GM12801 (cell line): Measurements from ENCODE around the gene RABGAP1.

Experiments used
- CTCF ChIP-seq: IDR thresholded peaks from one replicate; pipeline ENCODE4 v1.5.1; 2011; ENCODE audit warnings: control low read depth; ENCODE audit not compliant: insufficient read length; ENCODE audit errors: extremely low read depth

The RABGAP1 gene

GRCh38 chr9:123016631-123017030 lies 75.8 kb downstream of the RABGAP1 start:
- no peak for TF ChIP-seq CTCF

GRCh38 chr9:123020796-123021195 lies 80.0 kb downstream of the RABGAP1 start:
- TF ChIP-seq CTCF: no peak

DNA sequence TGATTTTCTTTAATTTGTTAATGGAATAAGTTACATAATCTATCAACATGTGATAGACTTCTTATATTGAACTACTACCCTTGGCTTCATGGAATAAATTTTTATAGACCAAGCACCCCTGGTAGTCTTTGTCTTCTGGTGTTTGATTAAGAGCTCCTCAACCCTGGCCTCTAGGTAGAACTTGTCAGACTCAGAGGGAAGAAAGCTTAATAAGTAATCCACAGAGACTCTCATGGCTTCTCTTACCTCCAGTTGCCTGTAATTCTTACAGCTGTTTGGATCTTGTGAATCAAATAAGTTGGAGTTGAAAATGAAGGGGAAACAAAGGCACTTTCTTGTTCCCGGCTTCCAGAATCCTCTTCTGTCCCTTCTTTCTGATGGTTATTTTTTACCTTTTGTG lies 85.6 kb downstream of the RABGAP1 start:
- no peak for TF ChIP-seq CTCF

- TF ChIP-seq CTCF: no peak
Measured at GRCh38 chr9:123027517-123027916, 86.7 kb downstream of the RABGAP1 start.

DNA sequence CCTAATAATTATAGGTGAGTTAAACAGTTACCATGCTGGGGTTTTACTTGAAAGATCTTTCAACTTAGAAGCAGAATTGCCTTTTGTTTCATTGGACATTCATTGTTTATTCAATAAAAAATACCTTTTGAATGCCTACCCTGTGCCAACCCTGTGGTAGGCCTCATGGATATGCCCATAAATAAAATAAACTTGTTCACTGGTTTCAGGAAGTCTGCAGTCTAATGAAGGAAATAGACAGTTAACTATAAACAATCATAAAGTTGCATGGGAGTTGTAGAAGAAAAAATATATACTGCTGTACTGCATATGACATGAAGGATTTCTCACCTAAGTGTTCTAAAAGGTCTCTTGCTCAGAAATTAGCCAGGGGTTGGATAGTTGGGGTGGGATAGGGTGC lies 87.3 kb downstream of the RABGAP1 start:
- no peak for TF ChIP-seq CTCF

GRCh38 chr9:123028973-123029372 lies 88.2 kb downstream of the RABGAP1 start:
- no peak for TF ChIP-seq CTCF

- no peak for TF ChIP-seq CTCF
Measured at GRCh38 chr9:123031963-123032362, 91.1 kb downstream of the RABGAP1 start.

GRCh38 chr9:123033352-123033751 lies 92.5 kb downstream of the RABGAP1 start, which contains the start of gene GPR21:
GPR21 (plus strand) TSS chr9:123033667; CDS start chr9:123034567, 900 bp downstream.
- TF ChIP-seq CTCF: no peak
